Measurements from ENCODE around the gene SCMH1.

DNA sequence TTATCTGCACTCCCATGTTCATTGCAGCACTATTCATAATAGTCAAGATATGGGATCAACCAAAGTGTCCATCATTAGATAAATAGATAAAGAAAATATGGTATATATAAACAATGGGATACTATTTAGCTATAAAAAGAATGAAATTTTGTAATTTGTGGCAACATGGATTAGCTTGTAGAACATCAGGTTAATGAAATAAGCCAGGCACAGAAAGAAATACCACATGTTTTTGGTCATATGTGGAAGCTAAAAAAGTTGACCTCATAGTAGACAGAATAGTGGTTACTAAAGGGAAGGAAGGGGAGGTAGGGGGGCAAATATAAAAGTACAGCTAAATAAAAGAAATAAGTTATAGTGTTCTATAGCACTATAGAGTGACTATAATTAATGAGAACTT is 68.5 kb downstream of the SCMH1 start:
- TF ChIP-seq POLR2A (IDR thresholded peaks at IDR 0.05; ENCODE audit: low read length) (no peak), GATA1 (IDR thresholded peaks at IDR 0.05; ENCODE audit: low read depth, low read length) (no peak)
